GM21723 (cell line): ENCODE results near the gene EGF.

Experiments
- ATAC-seq: cut with Tn5 transposase; IDR thresholded peaks from one replicate; pipeline ENCODE4 v1.9.1; 2021; ENCODE audit warnings: mild to moderate bottlenecking, moderate library complexity; ENCODE audit not compliant: unreplicated experiment

The EGF gene

GRCh38 chr4:109955146-109955545 lies 42.5 kb downstream of the EGF start:
- no peak for ATAC-seq

DNA sequence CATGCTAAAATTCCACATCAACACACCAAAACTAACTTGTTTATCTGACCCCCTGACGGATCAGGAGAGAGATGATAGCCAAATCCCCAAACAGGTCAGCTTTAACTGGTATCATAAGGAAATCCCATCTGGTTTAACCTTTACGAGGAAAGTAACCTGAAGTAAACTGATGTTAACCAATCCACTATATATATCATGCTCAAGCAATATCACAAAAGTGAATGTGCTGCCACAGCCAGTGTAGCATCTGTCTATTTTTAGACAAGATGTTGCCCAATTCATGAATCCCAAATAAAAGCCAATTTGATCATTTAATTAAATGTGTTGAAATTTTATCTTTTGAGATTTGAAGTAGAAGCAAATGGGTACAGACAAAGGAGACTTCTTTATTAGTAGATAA lies 44.5 kb downstream of the EGF start:
- no peak for ATAC-seq

- no peak for ATAC-seq
Observed at GRCh38 chr4:109959195-109959594, 46.5 kb downstream of the EGF start.

- no peak for ATAC-seq
Observed at GRCh38 chr4:109962401-109962800, 49.7 kb downstream of the EGF start.

DNA sequence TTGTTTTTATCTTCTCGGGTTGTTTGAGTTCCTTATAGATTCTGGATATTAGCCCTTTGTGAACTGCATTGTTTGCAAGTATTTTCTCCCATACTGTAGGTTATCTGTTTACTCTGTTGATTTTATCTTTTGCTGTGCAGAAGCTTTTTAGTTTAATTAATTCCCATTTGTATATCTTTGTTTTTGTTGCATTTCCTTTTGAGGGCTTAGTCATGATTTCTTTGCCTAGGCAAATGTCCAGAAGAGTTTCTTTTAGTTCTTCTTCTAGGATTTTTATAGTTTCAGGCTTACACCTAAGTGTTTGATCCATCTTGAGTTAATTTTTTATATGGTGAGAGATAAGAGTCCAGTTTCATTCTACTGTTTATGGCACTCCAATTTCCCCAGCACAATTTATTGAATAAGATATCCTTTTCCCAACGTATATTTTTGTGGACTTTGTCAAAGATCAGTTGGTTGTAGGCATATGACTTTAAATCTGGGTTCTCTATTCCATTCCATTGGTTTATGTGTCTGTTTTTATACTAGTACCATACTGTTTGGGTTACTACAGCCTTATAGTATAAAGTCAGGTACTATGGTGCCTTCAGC lies 54.3 kb downstream of the EGF start:
- no peak for ATAC-seq

DNA sequence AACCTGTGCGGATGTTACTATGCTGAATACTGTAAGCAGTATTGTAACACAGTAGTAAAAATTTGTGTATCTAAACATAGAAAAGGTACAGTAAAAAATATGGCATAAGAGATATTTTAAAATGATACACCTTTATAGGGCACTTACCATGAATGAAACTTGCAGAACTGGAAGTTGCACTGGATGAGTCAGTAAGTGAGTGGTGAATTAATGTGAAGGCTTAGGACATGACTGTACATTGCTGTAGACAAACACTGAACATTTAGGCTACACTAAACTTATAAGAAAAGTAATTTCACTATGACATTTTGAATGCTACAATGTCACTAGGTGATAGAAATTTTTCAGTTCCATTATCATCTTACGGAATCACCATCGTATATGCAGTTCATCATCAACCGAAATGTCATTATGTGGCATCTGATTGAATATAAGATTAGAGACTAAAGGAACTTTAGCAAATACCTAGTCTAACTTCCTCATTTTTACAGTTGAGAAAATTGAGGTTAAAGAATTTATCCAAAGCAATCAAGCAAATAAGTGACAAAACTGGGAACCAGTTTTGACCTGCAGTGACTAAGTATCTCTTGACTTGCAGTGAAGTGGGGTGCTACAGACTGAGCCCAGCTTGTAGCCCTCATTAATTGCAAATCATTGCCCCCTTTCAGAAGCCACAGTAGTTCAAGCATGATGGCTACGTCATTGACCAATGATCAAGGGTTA lies 55.3 kb downstream of the EGF start:
- no peak for ATAC-seq

DNA sequence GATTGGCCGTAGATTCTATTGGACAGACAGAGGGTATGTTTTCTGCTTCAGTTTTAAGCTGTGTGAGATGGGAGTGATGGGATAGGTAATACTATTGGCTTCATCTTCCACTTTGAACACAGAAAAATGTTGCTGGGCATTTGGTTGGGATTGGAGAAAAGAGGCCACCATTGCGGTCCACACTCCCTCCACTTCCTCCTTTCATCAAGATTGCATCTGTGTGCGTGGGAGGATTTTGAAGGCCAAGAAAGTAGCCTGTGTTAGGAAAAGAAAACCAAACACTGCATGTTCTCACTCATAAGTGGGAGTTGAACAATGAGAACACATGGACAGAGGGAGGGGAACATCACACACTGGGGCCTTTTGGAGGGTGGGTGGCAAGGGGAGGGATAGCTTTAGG lies 56.4 kb downstream of the EGF start:
- ATAC-seq: no peak

DNA sequence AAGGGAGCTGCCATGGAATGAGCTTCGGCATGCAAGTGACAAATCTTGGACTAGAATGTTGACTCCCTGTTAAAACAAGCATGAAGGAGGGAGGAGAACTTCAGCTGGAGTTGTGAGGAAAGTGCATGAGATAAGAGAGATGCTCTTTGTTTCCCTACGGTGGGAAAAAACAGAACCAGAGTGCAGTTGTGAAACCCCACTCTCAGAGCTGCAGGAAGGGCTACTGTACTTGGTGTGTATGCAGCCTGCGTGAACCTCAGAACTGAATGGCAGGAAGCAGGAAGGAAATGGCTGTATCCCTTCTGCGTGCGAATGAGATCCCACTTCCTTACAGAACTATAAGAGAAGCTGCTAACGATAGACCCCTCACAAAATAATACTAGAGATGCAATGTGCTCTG lies 57.2 kb downstream of the EGF start:
- ATAC-seq: no peak

GRCh38 chr4:109972786-109973528 lies 60.3 kb downstream of the EGF start:
- ATAC-seq: no peak

DNA sequence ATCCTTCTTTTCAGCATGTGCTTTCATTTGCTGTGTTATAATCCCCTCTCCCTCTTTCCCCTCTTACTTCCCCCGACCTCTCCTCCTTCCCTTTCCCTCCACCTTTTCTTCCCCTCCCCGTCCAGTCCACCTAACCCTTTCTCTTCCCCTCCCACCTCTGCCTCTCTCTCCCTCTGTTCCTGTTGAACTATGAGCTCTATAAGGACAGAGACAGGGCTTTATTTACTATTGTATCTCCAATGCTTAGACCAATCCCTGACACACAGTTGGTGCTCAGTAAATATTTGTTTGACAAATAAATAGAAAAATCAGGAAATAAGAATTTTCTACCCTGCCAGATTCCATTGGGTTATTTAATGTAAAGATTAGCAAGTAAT lies 60.8 kb downstream of the EGF start:
- no peak for ATAC-seq

DNA sequence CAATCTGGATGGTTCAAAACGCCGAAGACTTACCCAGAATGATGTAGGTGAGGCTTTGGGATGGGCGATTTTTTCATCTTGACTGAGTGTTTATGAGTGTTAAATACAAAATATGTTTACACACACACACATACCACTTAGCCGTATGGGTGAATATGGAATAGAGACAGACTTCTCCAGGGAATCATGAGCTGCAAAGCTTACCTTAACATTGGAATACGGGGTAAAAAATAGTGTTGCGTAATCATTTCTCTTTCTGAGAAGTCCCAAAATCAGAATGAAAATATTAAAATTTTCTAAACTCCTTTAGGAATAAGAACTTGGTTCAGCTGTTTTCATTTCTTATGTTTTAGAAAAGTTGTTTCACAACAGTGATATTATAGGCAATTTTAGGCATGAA lies 63.5 kb downstream of the EGF start:
- no peak for ATAC-seq

- ATAC-seq: no peak
Observed at GRCh38 chr4:109977854-109978501, 65.3 kb downstream of the EGF start.

DNA sequence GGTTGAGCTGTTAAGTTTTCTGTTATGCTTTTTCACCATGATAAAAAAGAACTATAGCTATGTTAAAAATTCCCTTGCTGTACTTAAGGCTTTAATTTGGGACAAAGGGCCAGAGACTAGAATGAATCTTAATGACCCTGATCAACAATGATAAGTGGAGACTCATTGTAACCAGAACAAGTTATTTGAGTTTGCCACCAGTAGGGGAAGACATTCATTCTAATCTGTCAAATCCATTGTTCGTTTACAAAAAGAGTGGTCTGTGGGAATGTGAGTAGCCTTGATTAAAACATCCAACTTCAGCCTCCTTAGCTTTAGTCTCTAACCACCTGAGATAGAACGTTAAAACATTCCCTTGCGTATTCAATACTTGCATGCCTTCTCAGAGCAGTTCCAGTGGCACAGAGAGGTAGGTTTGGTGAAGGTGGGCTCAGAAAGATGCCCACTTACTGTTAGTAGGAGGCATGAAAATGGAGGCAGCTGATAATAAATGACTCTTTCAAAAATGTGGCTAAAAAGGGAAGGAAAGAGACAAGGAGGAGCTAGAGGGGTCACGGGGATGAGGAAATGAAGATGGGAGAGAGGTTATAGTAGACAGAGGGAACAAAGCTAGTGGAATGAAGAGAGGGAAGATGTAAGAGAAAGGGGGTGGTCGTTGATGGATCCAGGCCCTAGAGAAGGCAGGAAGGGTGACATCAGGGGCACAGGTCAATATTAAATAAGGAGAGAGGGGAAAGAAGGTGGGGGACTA lies 66.2 kb downstream of the EGF start:
- ATAC-seq: no peak

GRCh38 chr4:109979920-109980717 lies 67.4 kb downstream of the EGF start:
- no peak for ATAC-seq

GRCh38 chr4:109981936-109982335 lies 69.3 kb downstream of the EGF start:
- no peak for ATAC-seq

DNA sequence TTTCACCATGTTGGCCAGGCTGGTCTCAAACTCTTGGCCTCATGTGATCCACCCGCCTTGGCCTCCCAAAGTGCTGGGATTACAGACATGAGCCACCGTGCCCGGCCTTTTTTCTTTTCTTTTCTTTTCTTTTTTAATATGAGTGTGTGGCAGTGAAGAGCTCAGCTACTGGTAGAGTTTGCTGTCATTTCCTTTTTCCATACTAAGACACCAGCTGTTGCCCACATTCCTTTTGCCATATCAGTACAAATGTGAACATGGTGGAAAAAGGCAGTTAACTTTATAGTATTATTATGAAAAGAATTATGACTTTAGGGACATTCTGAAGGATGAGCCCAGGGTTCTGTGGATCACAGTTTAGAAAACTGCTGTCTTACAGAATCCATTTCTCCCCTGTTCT lies 69.8 kb downstream of the EGF start:
- no peak for ATAC-seq

- ATAC-seq: no peak
Observed at GRCh38 chr4:109985993-109986974, 73.6 kb downstream of the EGF start.

DNA sequence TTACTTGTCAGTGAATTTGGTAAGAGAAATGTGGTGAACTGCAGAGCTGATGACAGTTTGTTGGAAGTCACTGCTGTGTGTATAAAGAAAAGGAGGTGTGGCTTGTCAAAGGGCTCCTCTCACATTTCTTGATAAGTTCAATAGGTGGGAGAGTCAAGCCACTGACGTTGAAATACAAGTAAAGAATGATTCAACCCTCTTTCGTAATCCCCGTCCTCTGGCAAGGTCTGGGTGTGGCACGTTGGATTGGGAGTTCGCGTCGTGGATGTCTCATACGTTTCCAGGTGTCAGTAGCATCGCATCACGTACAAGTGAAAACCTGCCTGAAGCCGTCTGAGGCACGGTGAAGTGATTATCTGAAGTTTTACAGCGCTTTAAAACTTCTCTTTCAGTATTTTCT lies 76.4 kb downstream of the EGF start:
- no peak for ATAC-seq

GRCh38 chr4:109989618-109990017 lies 76.9 kb downstream of the EGF start:
- no peak for ATAC-seq
